Heart left ventricle (tissue), 13 donors: ENCODE results near the gene IFIT2.

Experiments
- CTCF ChIP-seq, 12 donors: fragments of 200-600 bp; sonication (generic) in 4 of 12; IDR thresholded peaks; one replicate each; pipeline versions ENCODE4 v1.5.0 to v1.8.0; 2018 to 2022; ENCODE audit warnings: antibody characterized with exemption in 12 of 12, mild to moderate bottlenecking in 5 of 12
- POLR2A ChIP-seq, 2 donors: fragments of 450-650 bp; IDR thresholded peaks; one replicate each; pipeline ENCODE4 v1.6.1; 2017; ENCODE audit warnings: antibody characterized with exemption in 2 of 2, mild to moderate bottlenecking in 2 of 2, moderate library complexity in 2 of 2
- donor health status: ischemic (EF 13 %, LVEDD 7.1; RV severe dilation, severe dysfunction).
- donor health status: DM: no; HTN: yes; CAD: no.
- donor health status: DM: no; HTN: no; CAD: no.
- donor health status: ischemic (EF 25% LVEDD 6.9; RV normal size, moderate dysfunction).
- donor health status: ischemic (EF 25% LVEDD 5.7; RV mildly dilated, moderate dysfunction).
- donor health status: ischemic (EF 35%, LVEDD 5.7; RV mildly dilated, moderate dysfunction).
- donor health status: nonischemic (EF 11% LVEDD 7.7; RV severe dilation, severe dysfunction).
- donor health status: DM: yes; HTN: yes; CAD: no.
- donor health status: PGD.
- donor health status: ischemic (EF 29% LVEDD 5.4; RV normal size, mild dysfunction).
- donor health status: nonischemic (EF 23%, LVEDD 6.1; RV moderate dilation, normal function).

- TF ChIP-seq CTCF (IDR thresholded peaks at IDR 0.05) (no peak), POLR2A (IDR thresholded peaks at IDR 0.05) (no peak)
These were observed 614 bp upstream of the IFIT2 start for GRCh38 chr10:89301232-89301631.
